Mucosa of descending colon (tissue), 3 donors: Measurements from ENCODE around the gene CPT1A. TPM values are rescaled to one million over a fixed set of nuclear protein-coding genes. Genes with fewer than 3 reads are reported as not detected.

Experiments
- ATAC-seq: fragments of 200-7000 bp; cut with Tn5 transposase; one replicate; pipeline ENCODE4 v1.9.1; 2020; ENCODE audit warnings: mild to moderate bottlenecking, moderate library complexity
- DNase-seq, 3 donors: peaks; one replicate each; pipeline ENCODE4 v3.0.0-alpha.2; 2020
- H3K36me3 ChIP-seq: fragments of 200-600 bp; one replicate; pipeline ENCODE4 v1.8.0; 2021; ENCODE audit warnings: low read depth, mild to moderate bottlenecking
- H3K4me1 ChIP-seq: fragments of 200-600 bp; one replicate; pipeline ENCODE4 v1.8.0; 2021; ENCODE audit warnings: low read depth, mild to moderate bottlenecking
- H3K4me3 ChIP-seq: fragments of 200-600 bp; one replicate; pipeline ENCODE4 v1.8.0; 2021; ENCODE audit warnings: mild to moderate bottlenecking
- H3K9me3 ChIP-seq: fragments of 200-600 bp; one replicate; pipeline ENCODE4 v1.8.0; 2021; ENCODE audit warnings: mild to moderate bottlenecking
- CTCF ChIP-seq: fragments of 200-600 bp; IDR thresholded peaks from one replicate; pipeline ENCODE4 v1.8.0; 2022; ENCODE audit warnings: antibody characterized with exemption, mild to moderate bottlenecking
- intact Hi-C, 2 donors: fragments of 100-400 bp; cut with DNase I in 1 of 2; cut with micrococcal nuclease in 1 of 2; formaldehyde crosslinking; loops; one replicate each; pipeline versions ENCODE4 v1.11.0 to v1.11.1; 2022; cut with DNase I, micrococcal nuclease
- total RNA-seq, 3 donors: library from RNA; stranded (reverse); fragmentation: NEBNext Ultra II Directional in 2 of 3; extraction: Animal tissue kit (Norgen Biotek cat#: 25700) in 2 of 3; gene quantifications; one replicate each; pipeline versions ENCODE4 v1.2.1 to v1.2.4, GENCODE V29; 2021 to 2023
- donor health status: DM: no; HTN: no; CAD: no; lungs with moderate emphysema.
- donor health status: DM: no; HTN: no; CAD: no.
- donor health status: DM: no; HTN: yes; CAD: no.

Gene CPT1A
- total RNA-seq, 3 donors from 2014 or later = 130 to 191 (median 144) TPM

GRCh38 chr11:68843703-68844312, 2.1 kb upstream of the CPT1A start:
- H3K4me3 ChIP-seq = no peak overlapping the region
- peak; percentile 67 for TF ChIP-seq CTCF
- DNase-seq (peak; percentile 93 to 96 (median 95)), ATAC-seq (peak; percentile 75)
- no peaks in the 10 kb centered on the region for H3K36me3 ChIP-seq
- peaks cover 23% of the 10 kb centered on the region for H3K4me1 ChIP-seq
- intact Hi-C loops = no loop called here
- H3K9me3 ChIP-seq = no peaks in the 10 kb centered on the region

DNA sequence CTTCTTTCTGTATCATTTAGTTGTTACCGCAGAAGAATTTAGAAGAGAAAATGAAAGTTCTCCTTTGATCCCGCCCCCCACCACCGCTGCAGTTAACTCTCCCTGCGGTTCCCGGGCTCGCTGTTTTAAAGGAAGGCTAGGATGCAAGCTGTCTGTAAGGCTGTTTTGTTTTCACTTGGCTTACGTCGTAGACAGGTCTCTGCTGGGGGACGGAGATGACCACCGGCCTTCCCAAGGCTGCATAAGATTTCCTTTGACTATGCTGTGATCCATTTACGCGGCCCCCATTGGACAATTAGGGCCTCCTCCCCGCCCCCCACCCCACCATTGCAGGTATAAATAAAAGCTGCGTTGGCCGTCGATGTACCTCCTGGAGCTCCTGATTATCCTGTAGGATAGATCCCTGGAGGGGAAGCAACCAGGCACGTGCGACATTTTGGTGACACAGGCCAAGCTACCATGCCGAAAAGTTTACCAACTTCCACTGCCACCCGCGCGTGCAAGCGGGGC, 1.4 kb upstream of the CPT1A start:
- TF ChIP-seq CTCF = no peak
- peak in 1 of 3 donors; percentile 62 for DNase-seq

GRCh38 chr11:68842427-68843051, 823 bp upstream of the CPT1A start:
- H3K36me3 ChIP-seq = no peaks in the 10 kb centered on the region
- H3K4me3 ChIP-seq = no peak overlapping the region
- TF ChIP-seq CTCF = no peak
- H3K4me1 ChIP-seq = peaks cover 34% of the 10 kb centered on the region
- intact Hi-C loops = no loop called here
- DNase-seq (peak in 1 of 3 donors; percentile 23), ATAC-seq (no peak)
- no peaks in the 10 kb centered on the region for H3K9me3 ChIP-seq

More for the DNA sequence above, 1.4 kb upstream of the CPT1A start:
- H3K4me1 ChIP-seq = peaks cover 29% of the 10 kb centered on the region
- intact Hi-C loops = no loop called here
- no peaks in the 10 kb centered on the region for H3K9me3 ChIP-seq
- no peak for ATAC-seq
- H3K4me3 ChIP-seq = no peak overlapping the region
- no peaks in the 10 kb centered on the region for H3K36me3 ChIP-seq

DNA sequence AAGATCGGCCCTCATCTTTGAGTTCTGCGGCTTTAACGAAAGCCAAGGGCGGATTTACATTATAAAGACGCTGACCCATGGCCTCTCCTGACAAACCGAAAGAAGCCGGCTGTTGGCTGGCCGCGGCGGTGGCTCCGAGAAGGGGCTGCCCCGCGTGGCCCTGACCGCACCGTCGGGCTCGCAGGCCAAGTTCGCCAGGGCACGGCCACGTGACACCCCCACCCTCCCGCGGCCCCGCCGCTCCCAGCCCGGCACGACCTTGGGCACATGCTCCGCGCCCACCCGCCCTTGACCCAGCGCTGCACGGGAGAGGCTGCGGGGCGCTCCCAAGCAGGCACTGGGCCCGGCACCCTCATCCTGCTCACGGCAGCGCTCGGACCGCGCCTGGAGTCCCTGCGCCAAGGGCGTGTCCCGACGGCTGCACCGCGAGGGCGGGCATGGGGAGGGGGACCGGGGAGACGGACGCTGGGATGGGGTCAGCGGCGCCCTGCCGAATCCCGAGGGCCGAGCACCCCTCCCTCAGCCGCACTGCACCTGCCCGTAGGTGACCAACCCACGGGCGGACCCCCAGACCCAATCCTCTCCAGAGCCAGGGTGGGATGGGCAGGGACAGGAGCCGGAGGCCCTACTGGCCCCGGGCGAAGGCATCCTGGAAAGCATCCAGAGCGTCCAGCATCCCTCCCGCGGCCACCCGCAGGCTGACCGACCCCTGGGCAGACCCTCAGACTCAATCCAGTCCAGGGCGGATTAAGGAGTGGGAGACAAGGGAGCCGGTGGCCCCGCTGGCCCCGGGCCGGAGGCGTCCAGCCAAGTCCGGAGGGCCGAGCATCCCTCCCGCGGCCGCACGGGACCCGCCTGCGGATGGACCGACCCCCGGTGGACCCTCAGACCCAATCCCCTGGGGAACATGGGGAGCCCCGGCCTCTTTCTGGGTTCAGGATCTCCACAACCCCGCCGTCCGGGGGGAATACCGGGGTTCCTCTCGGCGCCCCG, 759 bp downstream of the CPT1A start:
- intact Hi-C loops = no loop called here
- peaks cover 50% of the 10 kb centered on the region for H3K4me1 ChIP-seq
- ATAC-seq (peak; percentile 42), DNase-seq (peak; percentile 72 to 87 (median 86))
- TF ChIP-seq CTCF = no peak
- H3K9me3 ChIP-seq = no peaks in the 10 kb centered on the region
- H3K36me3 ChIP-seq = no peaks in the 10 kb centered on the region
- peak overlapping the region; percentile 94 for H3K4me3 ChIP-seq

GRCh38 chr11:68839911-68840641, 1.6 kb downstream of the CPT1A start:
- TF ChIP-seq CTCF = no peak
- DNase-seq (peak in 1 of 3 donors; percentile 62), ATAC-seq (no peak)
- intact Hi-C loops = no loop called here
- Histone ChIP-seq H3K4me1 (peaks cover 59% of the 10 kb centered on the region), H3K9me3 (no peaks in the 10 kb centered on the region), H3K36me3 (no peaks in the 10 kb centered on the region), H3K4me3 (peak overlapping the region; percentile 94)
